ENCODE measurements around the gene PPTC7. TPM values are rescaled to one million over a fixed set of nuclear protein-coding genes. Genes with fewer than 3 reads are reported as not detected.

The PPTC7 gene
- total and polyA plus RNA-seq, 2 of the 4 experiments (the other 2 are of a cell fraction), result 4.1 to 6.8 TPM

- Histone ChIP-seq H3K4me1 (ENCODE audit: control insufficient read depth, insufficient read depth, low read length) (peaks cover 11% of the 10 kb centered on the region), H3K23ac (ENCODE audit: low read depth, low read length) (no peak overlapping the region), H3K4me3 (ENCODE audit: insufficient read depth, low read depth, low read length) (no peak overlapping the region), H3K18ac (ENCODE audit: low read depth, low read length) (no peak overlapping the region), H2BK15ac (ENCODE audit: low read depth, low read length) (no peak overlapping the region), H3K9me3 (ENCODE audit: control insufficient read depth, insufficient read depth, low read length) (no peaks in the 10 kb centered on the region), H4K91ac (ENCODE audit: insufficient read depth, low read depth, low read length) (no peak overlapping the region), H4K5ac (ENCODE audit: low read depth, low read length) (no peak overlapping the region), H3K56ac (ENCODE audit: extremely low read depth, insufficient read depth, low read length) (no peak overlapping the region), H3K4me2 (ENCODE audit: low read depth, low read length) (no peak overlapping the region), H4K20me1 (ENCODE audit: insufficient read depth, low read length) (no peaks in the 10 kb centered on the region), H2AK9ac (replicated peaks; ENCODE audit: low read depth, low read length, poor library complexity) (no peak overlapping the region), H2AK5ac (ENCODE audit: low read depth, low read length) (no peak overlapping the region), H4K8ac (ENCODE audit: low read depth in 2 of 2, low read length in 2 of 2) (no peak overlapping the region), H3K9me1 (ENCODE audit: insufficient read depth, low read length) (peaks cover 12% of the 10 kb centered on the region), H2BK5ac (ENCODE audit: low read depth, low read length, poor library complexity, severe bottlenecking) (no peak overlapping the region), H3K9ac (ENCODE audit: low read depth, low read length) (no peak overlapping the region), H2BK20ac (ENCODE audit: low read depth, low read length) (no peak overlapping the region), H2AFZ (replicated peaks; ENCODE audit: low read length, poor library complexity) (no peak overlapping the region), H2BK120ac (ENCODE audit: low read depth, low read length) (no peak overlapping the region; the same call in 1 of the 2 replicates), H3K4ac (ENCODE audit: low read depth, low read length) (peak overlapping the region; percentile 35; the same call in 1 of the 2 replicates), H3K27ac (ENCODE audit: insufficient read depth, low read length) (no peak overlapping the region), H3K79me1 (ENCODE audit: low read depth in 1 of 2, low read length in 2 of 2) (peaks cover 25 to 60% of the 10 kb centered on the region in 2 experiments), H3K36me3 (ENCODE audit: control insufficient read depth, insufficient read depth, low read length) (peaks cover 19% of the 10 kb centered on the region), H3K27me3 (ENCODE audit: control insufficient read depth, insufficient read depth, low read length) (no peaks in the 10 kb centered on the region), H3K14ac (replicated peaks; ENCODE audit: low read depth, low read length) (no peak overlapping the region)
- in situ Hi-C loops (cut with MboI; ENCODE audit: low sequenced_read_pairs) (no loop called here), intact Hi-C loops (cut with micrococcal nuclease) (no loop called here), dilution Hi-C loops (cut with HindIII; ENCODE audit: low sequenced_read_pairs, unreplicated experiment) (no loop called here)
- ATAC-seq (ENCODE audit: low read depth) (no peak), DNase-seq (no peak)
- no peak for TF ChIP-seq BHLHE40 (IDR thresholded peaks at IDR 0.05; ENCODE audit: low read depth, low read length)
- TF ChIP-seq CTCF (conservative IDR thresholded peaks at IDR 0.05; ENCODE audit: low read depth, low read length), result no peak
- TF ChIP-seq RFX5 (IDR thresholded peaks at IDR 0.05; ENCODE audit: low read depth, low read length), result no peak
- no peak for TF ChIP-seq USF2 (IDR thresholded peaks at IDR 0.05; ENCODE audit: low read depth, low read length)
- no peak for TF ChIP-seq RCOR1 (IDR thresholded peaks at IDR 0.05; ENCODE audit: insufficient replicate concordance, low read length)
- TF ChIP-seq SMC3 (IDR thresholded peaks at IDR 0.05; ENCODE audit: low read depth, low read length), result no peak
- no peak for TF ChIP-seq MAFK (IDR thresholded peaks at IDR 0.05; ENCODE audit: low read depth, low read length)
- TF ChIP-seq MXI1 (IDR thresholded peaks at IDR 0.05; ENCODE audit: borderline replicate concordance, low read depth, low read length), result no peak
- TF ChIP-seq ELK1 (IDR thresholded peaks at IDR 0.05; ENCODE audit: borderline replicate concordance, low read depth, low read length), result no peak
- CTCF ChIA-PET, result no interaction called here
- POLR2A ChIA-PET (ENCODE audit: unreplicated experiment), result no interaction called here
- no CpG with 5 or more reads among the region's 5 CpGs for WGBS, 2 experiments (ENCODE audit: extremely low coverage in 2 of 2, insufficient read length in 1 of 2)
- no TSS peak for BruUV-seq (replicated peaks)
Observed at GRCh38 chr12:110538869-110539622, 44.1 kb downstream of the PPTC7 start.
